HG02798 (cell line): ENCODE data around the gene FMN2.
A peak's percentile ranks its signal among the peaks of the same experiment; 100 is the strongest.

Experiments
- ATAC-seq: cut with Tn5 transposase; IDR thresholded peaks from one replicate; pipeline ENCODE4 v1.9.1; 2021; ENCODE audit warnings: mild to moderate bottlenecking; ENCODE audit not compliant: unreplicated experiment, poor library complexity

The FMN2 gene

GRCh38 chr1:240189386-240189989 lies 97.8 kb downstream of the FMN2 start:
- peak; percentile 83 for ATAC-seq

GRCh38 chr1:240190881-240191401 lies 99.3 kb downstream of the FMN2 start:
- ATAC-seq, result no peak

- ATAC-seq, result no peak
These were observed 101.2 kb downstream of the FMN2 start for GRCh38 chr1:240192851-240193250.

GRCh38 chr1:240193679-240194078 lies 102.0 kb downstream of the FMN2 start:
- ATAC-seq, result no peak

- no peak for ATAC-seq
These were observed 102.4 kb downstream of the FMN2 start for GRCh38 chr1:240194120-240194519.

GRCh38 chr1:240198376-240198775 lies 106.7 kb downstream of the FMN2 start:
- no peak for ATAC-seq

- no peak for ATAC-seq
These were observed 108.3 kb downstream of the FMN2 start for GRCh38 chr1:240199758-240200645.

GRCh38 chr1:240201931-240202330 lies 110.2 kb downstream of the FMN2 start:
- no peak for ATAC-seq

- no peak for ATAC-seq
These were observed 115.5 kb downstream of the FMN2 start for GRCh38 chr1:240207073-240207709.

GRCh38 chr1:240210026-240210425 lies 118.3 kb downstream of the FMN2 start:
- ATAC-seq, result no peak

GRCh38 chr1:240212556-240212955 lies 120.9 kb downstream of the FMN2 start:
- ATAC-seq, result no peak

GRCh38 chr1:240217403-240217802 lies 125.7 kb downstream of the FMN2 start:
- ATAC-seq, result no peak

GRCh38 chr1:240219104-240219503 lies 127.4 kb downstream of the FMN2 start:
- ATAC-seq, result no peak

GRCh38 chr1:240226102-240226501 lies 134.4 kb downstream of the FMN2 start:
- ATAC-seq, result no peak

- ATAC-seq, result no peak
These were observed 139.1 kb downstream of the FMN2 start for GRCh38 chr1:240230816-240231215.

GRCh38 chr1:240232530-240232929 lies 140.8 kb downstream of the FMN2 start:
- no peak for ATAC-seq

- ATAC-seq, result no peak
These were observed 143.0 kb downstream of the FMN2 start for GRCh38 chr1:240234485-240235210.

GRCh38 chr1:240235521-240236288 lies 144.0 kb downstream of the FMN2 start:
- ATAC-seq, result no peak

GRCh38 chr1:240237305-240237721 lies 145.6 kb downstream of the FMN2 start:
- no peak for ATAC-seq

GRCh38 chr1:240239309-240239708 lies 147.6 kb downstream of the FMN2 start:
- ATAC-seq, result no peak
